ENCODE measurements around the gene ARL8A. TPM values are rescaled to one million over a fixed set of nuclear protein-coding genes. Genes with fewer than 3 reads are reported as not detected.

The ARL8A gene
- polyA plus RNA-seq, 3 donors = 12.4 to 123 (median 14.8) TPM

DNA sequence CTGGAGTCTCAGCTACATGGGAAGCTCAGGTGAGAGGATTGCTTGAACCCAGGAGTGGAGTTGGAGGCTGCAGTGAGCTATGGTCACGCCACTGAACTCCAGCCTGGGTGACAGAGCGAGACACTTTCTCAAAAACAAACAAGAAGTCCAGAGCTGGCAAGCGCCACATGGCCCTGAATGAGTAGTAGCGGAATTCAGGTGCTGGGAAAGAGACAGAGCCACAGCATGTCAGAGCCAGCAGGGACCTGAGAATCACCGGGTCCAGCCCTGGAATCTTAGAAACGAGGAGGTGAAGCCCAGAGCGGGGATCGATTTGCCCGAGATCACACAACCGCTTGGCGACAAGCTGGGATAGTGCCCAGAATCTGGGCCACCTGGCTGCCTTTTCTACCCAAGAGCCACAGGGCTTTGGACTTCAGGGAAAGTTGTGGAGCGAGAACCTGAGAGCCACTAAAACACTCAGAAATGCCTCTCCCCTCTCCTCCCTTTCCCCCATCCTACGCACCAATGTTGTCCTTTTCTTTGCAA lies 9.8 kb downstream of the ARL8A start:
- peaks cover 94% of the 10 kb centered on the region for H4K20me1 ChIP-seq (ENCODE audit: insufficient read depth, low read length)
- DNase-seq = no peak
- H3K4me3 ChIP-seq (replicated peaks in 1 of 3; ENCODE audit: low read depth in 2 of 3, low read length in 3 of 3) = no peak overlapping the region
- no peak overlapping the region for H3K4me2 ChIP-seq (replicated peaks; ENCODE audit: extremely low read depth, low read length, poor library complexity, severe bottlenecking)
- TF ChIP-seq, protein P1, sequence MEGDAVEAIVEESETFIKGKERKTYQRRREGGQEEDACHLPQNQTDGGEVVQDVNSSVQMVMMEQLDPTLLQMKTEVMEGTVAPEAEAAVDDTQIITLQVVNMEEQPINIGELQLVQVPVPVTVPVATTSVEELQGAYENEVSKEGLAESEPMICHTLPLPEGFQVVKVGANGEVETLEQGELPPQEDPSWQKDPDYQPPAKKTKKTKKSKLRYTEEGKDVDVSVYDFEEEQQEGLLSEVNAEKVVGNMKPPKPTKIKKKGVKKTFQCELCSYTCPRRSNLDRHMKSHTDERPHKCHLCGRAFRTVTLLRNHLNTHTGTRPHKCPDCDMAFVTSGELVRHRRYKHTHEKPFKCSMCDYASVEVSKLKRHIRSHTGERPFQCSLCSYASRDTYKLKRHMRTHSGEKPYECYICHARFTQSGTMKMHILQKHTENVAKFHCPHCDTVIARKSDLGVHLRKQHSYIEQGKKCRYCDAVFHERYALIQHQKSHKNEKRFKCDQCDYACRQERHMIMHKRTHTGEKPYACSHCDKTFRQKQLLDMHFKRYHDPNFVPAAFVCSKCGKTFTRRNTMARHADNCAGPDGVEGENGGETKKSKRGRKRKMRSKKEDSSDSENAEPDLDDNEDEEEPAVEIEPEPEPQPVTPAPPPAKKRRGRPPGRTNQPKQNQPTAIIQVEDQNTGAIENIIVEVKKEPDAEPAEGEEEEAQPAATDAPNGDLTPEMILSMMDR (IDR thresholded peaks at IDR 0.05) = no peak
- 96% methylated on average over 11 of the region's 13 CpGs for whole genome bisulfite sequencing (ENCODE audit: insufficient coverage)
- H3K79me2 ChIP-seq (ENCODE audit: insufficient read depth, low read length) = peaks cover 52% of the 10 kb centered on the region
- Mint-ChIP-seq H3K9me3 (no peaks in the 10 kb centered on the region), H3K27me3 (ENCODE audit: low read depth in 3 of 3) (peaks cover 0 to 2% (median 2%) of the 10 kb centered on the region in 3 donors), H3K36me3 (peaks cover 54 to 73% of the 10 kb centered on the region in 2 donors), H3K27ac (peak overlapping the region in 2 of 7 donors; percentile 18 to 40), H3K4me3 (no peak overlapping the region), H3K4me1 (peaks cover 6% of the 10 kb centered on the region)
- peak overlapping the region in 1 of 2 donors; percentile 22 for H3K27ac ChIP-seq (ENCODE audit: low read depth in 1 of 2, low read length in 2 of 2)
- no peaks in the 10 kb centered on the region for H3K27me3 ChIP-seq (ENCODE audit: control insufficient read depth in 2 of 2, insufficient read depth in 2 of 2, low read length in 2 of 2)
- no peaks in the 10 kb centered on the region for H3K9me3 ChIP-seq (replicated peaks in 1 of 2; ENCODE audit: control insufficient read depth in 1 of 2, insufficient read depth in 1 of 2, low read length in 2 of 2)
- H3K4me1 ChIP-seq (ENCODE audit: control insufficient read depth in 1 of 2, insufficient read depth in 2 of 2, low read length in 2 of 2) = peaks cover 5 to 6% of the 10 kb centered on the region in 2 donors
- no peak overlapping the region for H2AFZ ChIP-seq (ENCODE audit: insufficient read depth, low read depth, low read length, poor library complexity, severe bottlenecking)
- H3K9ac ChIP-seq (ENCODE audit: insufficient read depth, low read length, poor library complexity, severe bottlenecking) = no peak overlapping the region
- intact Hi-C loops (cut with micrococcal nuclease) = no loop called here
- peaks cover 59 to 73% of the 10 kb centered on the region in 2 donors for H3K36me3 ChIP-seq (replicated peaks in 1 of 2; ENCODE audit: control insufficient read depth in 1 of 2, insufficient read depth in 2 of 2, low read length in 2 of 2)

DNA sequence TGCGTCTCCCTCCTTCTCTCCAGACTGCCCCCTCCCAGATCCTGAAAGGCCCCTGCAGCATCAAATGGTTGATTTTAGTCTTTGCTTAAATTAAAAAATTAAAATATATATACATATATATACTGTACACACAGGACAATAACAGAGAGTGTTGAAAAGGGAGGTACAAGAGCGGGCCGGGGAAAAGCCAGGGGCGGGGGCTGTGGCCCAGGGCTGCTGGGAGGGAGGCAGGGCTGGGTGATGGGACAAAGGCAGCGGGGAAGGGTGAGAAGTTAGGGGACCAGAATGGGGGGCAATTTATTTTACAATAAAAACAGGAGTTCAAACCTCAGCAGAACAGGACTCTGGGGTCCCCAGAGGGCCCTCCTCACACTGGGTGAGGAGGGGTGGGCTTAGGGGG lies 10.5 kb downstream of the ARL8A start:
- Histone ChIP-seq H3K79me2 (ENCODE audit: insufficient read depth, low read length) (peaks cover 45% of the 10 kb centered on the region), H3K36me3 (replicated peaks in 1 of 2; ENCODE audit: control insufficient read depth in 1 of 2, insufficient read depth in 2 of 2, low read length in 2 of 2) (peaks cover 58 to 70% of the 10 kb centered on the region in 2 donors), H3K4me2 (replicated peaks; ENCODE audit: extremely low read depth, low read length, poor library complexity, severe bottlenecking) (no peak overlapping the region), H3K27ac (ENCODE audit: low read depth in 1 of 2, low read length in 2 of 2) (no peak overlapping the region), H3K9me3 (replicated peaks in 1 of 2; ENCODE audit: control insufficient read depth in 1 of 2, insufficient read depth in 1 of 2, low read length in 2 of 2) (no peaks in the 10 kb centered on the region), H2AFZ (ENCODE audit: insufficient read depth, low read depth, low read length, poor library complexity, severe bottlenecking) (no peak overlapping the region), H3K27me3 (ENCODE audit: control insufficient read depth in 2 of 2, insufficient read depth in 2 of 2, low read length in 2 of 2) (no peaks in the 10 kb centered on the region), H4K20me1 (ENCODE audit: insufficient read depth, low read length) (peaks cover 88% of the 10 kb centered on the region), H3K4me1 (ENCODE audit: control insufficient read depth in 1 of 2, insufficient read depth in 2 of 2, low read length in 2 of 2) (peaks cover 5 to 6% of the 10 kb centered on the region in 2 donors), H3K4me3 (replicated peaks in 1 of 3; ENCODE audit: low read depth in 2 of 3, low read length in 3 of 3) (no peak overlapping the region), H3K9ac (ENCODE audit: insufficient read depth, low read length, poor library complexity, severe bottlenecking) (no peak overlapping the region)
- Mint-ChIP-seq H3K4me3 (no peak overlapping the region), H3K27me3 (ENCODE audit: low read depth in 3 of 3) (peaks cover 0 to 2% (median 2%) of the 10 kb centered on the region in 3 donors), H3K9me3 (no peaks in the 10 kb centered on the region), H3K36me3 (peaks cover 52 to 69% of the 10 kb centered on the region in 2 donors), H3K4me1 (peaks cover 6% of the 10 kb centered on the region), H3K27ac (no peak overlapping the region)
- TF ChIP-seq, protein P1 (IDR thresholded peaks at IDR 0.05) = no peak
- intact Hi-C loops (cut with micrococcal nuclease) = no loop called here
- whole genome bisulfite sequencing (ENCODE audit: insufficient coverage) = 89% methylated on average over 3 of the region's 5 CpGs
- DNase-seq = no peak

Data from CD14-positive monocyte (primary cell).